Activated CD4-positive, alpha-beta T cell treated with anti-CD3 and anti-CD28 coated beads, Interleukin-10, Interleukin-2, amounts not matched to agents 100 ng/mL and 50 ng/mL, durations not matched to agents 16 hours and 8 hours (primary cell): ENCODE data around the gene NET1.

Experiments
- DNase-seq: peaks from one replicate; pipeline ENCODE4 v3.0.0-alpha.2; 2020

NET1 gene

GRCh38 chr10:5502571-5503476, 90.5 kb downstream of the NET1 start:
- no peak for DNase-seq

GRCh38 chr10:5503477-5503835, 91.1 kb downstream of the NET1 start:
- no peak for DNase-seq

GRCh38 chr10:5504146-5505072, 92.1 kb downstream of the NET1 start:
- no peak for DNase-seq

GRCh38 chr10:5506246-5506645, 93.9 kb downstream of the NET1 start:
- no peak for DNase-seq

- no peak for DNase-seq
Measured at GRCh38 chr10:5506751-5507648, 94.6 kb downstream of the NET1 start.

- DNase-seq: no peak
Measured at GRCh38 chr10:5507649-5508131, 95.3 kb downstream of the NET1 start.

GRCh38 chr10:5508161-5508604, 95.8 kb downstream of the NET1 start:
- no peak for DNase-seq
